Loucy (cell line): Measurements from ENCODE around the gene FSTL4.

Source experiments
- H2AFZ ChIP-seq: fragments of 200-600 bp; sonication (generic); 2 replicates; pipeline ENCODE4 v1.6.0; 2016; ENCODE audit warnings: antibody characterized with exemption, mild to moderate bottlenecking, low read length, moderate library complexity
- H3F3A ChIP-seq: fragments of 200-600 bp; 2 replicates; pipeline ENCODE4 v1.6.0; 2016; ENCODE audit warnings: antibody characterized with exemption, low read depth, mild to moderate bottlenecking
- H3K27me3 ChIP-seq: fragments of 200-600 bp; sonication (generic); 2 replicates; pipeline ENCODE4 v1.6.1; 2014; ENCODE audit warnings: low read length, mild to moderate bottlenecking; ENCODE audit not compliant: insufficient read depth, poor library complexity, severe bottlenecking
- H3K36me3 ChIP-seq: fragments of 200-600 bp; sonication (generic); 2 replicates; pipeline ENCODE4 v1.6.1; 2016; ENCODE audit warnings: low read length; ENCODE audit not compliant: insufficient read depth
- H3K4me1 ChIP-seq: fragments of 200-600 bp; sonication (generic); 2 replicates; pipeline ENCODE4 v1.5.1; 2014; ENCODE audit warnings: low read length, mild to moderate bottlenecking; ENCODE audit not compliant: insufficient read depth, poor library complexity, severe bottlenecking
- H3K4me2 ChIP-seq: fragments of 200-600 bp; sonication (generic); 2 replicates; pipeline ENCODE4 v1.6.0; 2014; ENCODE audit warnings: antibody characterized with exemption, low read length, low read depth, mild to moderate bottlenecking; ENCODE audit not compliant: poor library complexity, severe bottlenecking
- H3K4me3 ChIP-seq: fragments of 200-600 bp; sonication (generic); 2 replicates; pipeline ENCODE4 v1.5.1; 2014; ENCODE audit warnings: low read length, mild to moderate bottlenecking, mixed read lengths; ENCODE audit not compliant: poor library complexity, severe bottlenecking
- H3K79me2 ChIP-seq: fragments of 200-600 bp; sonication (generic); 2 replicates; pipeline ENCODE4 v1.6.1; 2014; ENCODE audit warnings: low read length; ENCODE audit not compliant: insufficient read depth
- H3K9ac ChIP-seq: fragments of 200-600 bp; sonication (generic); 2 replicates; pipeline ENCODE4 v1.6.0; 2014; ENCODE audit warnings: mild to moderate bottlenecking, low read depth, low read length, moderate library complexity; ENCODE audit not compliant: poor library complexity, severe bottlenecking
- H3K9me2 ChIP-seq: fragments of 200-600 bp; sonication (generic); replicated peaks from 2 replicates; pipeline ENCODE4 v1.6.1; 2016; ENCODE audit warnings: low read depth, low read length, mixed read lengths
- H3K9me3 ChIP-seq: fragments of 200-600 bp; sonication (generic); 2 replicates; pipeline ENCODE4 v1.6.1; 2014; ENCODE audit warnings: mild to moderate bottlenecking, antibody characterized with exemption, low read length, low read depth; ENCODE audit not compliant: insufficient read depth
- H4K20me1 ChIP-seq: fragments of 200-600 bp; sonication (generic); 2 replicates; pipeline ENCODE4 v1.6.0; 2014; ENCODE audit warnings: antibody characterized with exemption, low read length, mild to moderate bottlenecking; ENCODE audit not compliant: insufficient read depth, poor library complexity, severe bottlenecking
- CTCF ChIP-seq: fragments of 200-600 bp; sonication (generic); conservative IDR thresholded peaks from 2 replicates; pipeline ENCODE4 v1.5.1; 2014; ENCODE audit warnings: mild to moderate bottlenecking, antibody characterized with exemption, low read length
- EZH2phosphoT487 ChIP-seq: fragments of 200-600 bp; IDR thresholded peaks from 2 replicates; pipeline ENCODE4 v1.6.1; 2018; ENCODE audit warnings: antibody characterized with exemption, mild to moderate bottlenecking, moderate library complexity, borderline replicate concordance

Gene FSTL4

GRCh38 chr5:133461796-133462516 lies 150.4 kb downstream of the FSTL4 start:
- no peak for TF ChIP-seq CTCF
- TF ChIP-seq EZH2phosphoT487: no peak
- no peak overlapping the region for H3K4me2 ChIP-seq
- no peaks in the 10 kb centered on the region for H3K79me2 ChIP-seq
- H3K9ac ChIP-seq: no peak overlapping the region
- peaks cover 8% of the 10 kb centered on the region for H3K4me1 ChIP-seq
- no peaks in the 10 kb centered on the region for H3K36me3 ChIP-seq
- H2AFZ ChIP-seq: no peak overlapping the region
- H4K20me1 ChIP-seq: no peaks in the 10 kb centered on the region
- H3K9me2 ChIP-seq: no peaks in the 10 kb centered on the region
- H3K9me3 ChIP-seq: no peaks in the 10 kb centered on the region
- H3F3A ChIP-seq: no peaks in the 10 kb centered on the region
- no peaks in the 10 kb centered on the region for H3K27me3 ChIP-seq
- no peak overlapping the region for H3K4me3 ChIP-seq

- H3K4me2 ChIP-seq: no peak overlapping the region
Observed at GRCh38 chr5:133460172-133460758, 152.1 kb downstream of the FSTL4 start.

GRCh38 chr5:133459474-133460160 lies 152.7 kb downstream of the FSTL4 start:
- Histone ChIP-seq H3F3A (no peaks in the 10 kb centered on the region), H3K27me3 (no peaks in the 10 kb centered on the region), H3K4me2 (no peak overlapping the region), H3K9ac (no peak overlapping the region), H3K9me2 (no peaks in the 10 kb centered on the region), H2AFZ (no peak overlapping the region), H3K9me3 (no peaks in the 10 kb centered on the region), H3K4me1 (no peaks in the 10 kb centered on the region), H3K79me2 (no peaks in the 10 kb centered on the region), H4K20me1 (no peaks in the 10 kb centered on the region), H3K4me3 (no peak overlapping the region), H3K36me3 (no peaks in the 10 kb centered on the region)
- TF ChIP-seq CTCF: no peak
- no peak for TF ChIP-seq EZH2phosphoT487

More at GRCh38 chr5:133460172-133460758, 152.1 kb downstream of the FSTL4 start:
- H3K4me3 ChIP-seq: no peak overlapping the region
- no peaks in the 10 kb centered on the region for H3K79me2 ChIP-seq
- H3K36me3 ChIP-seq: no peaks in the 10 kb centered on the region
- H2AFZ ChIP-seq: no peak overlapping the region
- TF ChIP-seq EZH2phosphoT487 (no peak), CTCF (peak; percentile 72)
- H3K9me2 ChIP-seq: no peaks in the 10 kb centered on the region
- H3K9me3 ChIP-seq: no peaks in the 10 kb centered on the region
- H3K4me1 ChIP-seq: no peaks in the 10 kb centered on the region
- H3F3A ChIP-seq: no peaks in the 10 kb centered on the region
- no peaks in the 10 kb centered on the region for H4K20me1 ChIP-seq
- no peak overlapping the region for H3K9ac ChIP-seq
- no peaks in the 10 kb centered on the region for H3K27me3 ChIP-seq
